ENCODE results near the gene UPK1A.

UPK1A gene

GRCh38 chr19:35719402-35720162, 53.3 kb downstream of the UPK1A start:
- Histone ChIP-seq H2AFZ (ENCODE audit: insufficient read depth, low read length, poor library complexity) (no peak overlapping the region), H2BK12ac (ENCODE audit: low read length) (no peak overlapping the region), H2BK120ac (ENCODE audit: insufficient read depth, low read length, poor library complexity) (no peak overlapping the region), H3K79me2 (ENCODE audit: control insufficient read depth, insufficient read depth, low read length, poor library complexity) (peaks cover 10% of the 10 kb centered on the region), H3K4me2 (ENCODE audit: low read length) (peak overlapping the region; percentile 90), H4K91ac (ENCODE audit: low read depth, low read length) (no peak overlapping the region), H2BK5ac (ENCODE audit: low read depth, low read length, poor library complexity) (no peak overlapping the region), H3K23ac (ENCODE audit: low read length) (no peak overlapping the region), H4K8ac (ENCODE audit: low read depth, low read length) (no peak overlapping the region), H2AK5ac (ENCODE audit: low read length) (no peak overlapping the region), H3K4me3 (ENCODE audit: low read depth, low read length) (no peak overlapping the region), H3K4ac (ENCODE audit: low read depth, low read length) (peak overlapping the region; percentile 13), H3K18ac (ENCODE audit: low read length) (no peak overlapping the region), H3K4me1 (ENCODE audit: control insufficient read depth in 1 of 2, insufficient read depth in 2 of 2, low read length in 2 of 2) (peaks cover 10 to 15% of the 10 kb centered on the region in 2 experiments), H3K27me3 (ENCODE audit: insufficient read depth, low read length) (no peaks in the 10 kb centered on the region), H3K9me3 (ENCODE audit: insufficient read depth, low read depth, low read length) (no peaks in the 10 kb centered on the region), H3K36me3 (ENCODE audit: control insufficient read depth in 1 of 2, insufficient read depth in 2 of 2, low read length in 2 of 2) (peaks cover 47% of the 10 kb centered on the region in 2 experiments), H4K12ac (ENCODE audit: low read depth, low read length) (no peak overlapping the region), H3K27ac (ENCODE audit: low read depth, low read length) (no peak overlapping the region), H3K79me1 (ENCODE audit: low read length) (peaks cover 6% of the 10 kb centered on the region), H3K9ac (ENCODE audit: low read length) (no peak overlapping the region), H3K14ac (ENCODE audit: low read length) (no peak overlapping the region)
- no CpG with 5 or more reads among the region's 32 CpGs for WGBS (ENCODE audit: extremely low coverage, insufficient coverage, insufficient read length)
- DNase-seq: no peak

- Histone ChIP-seq H2BK120ac (ENCODE audit: insufficient read depth, low read length, poor library complexity) (no peak overlapping the region), H3K4me1 (ENCODE audit: control insufficient read depth in 1 of 2, insufficient read depth in 2 of 2, low read length in 2 of 2) (peaks cover 10 to 15% of the 10 kb centered on the region in 2 experiments), H3K14ac (ENCODE audit: low read length) (no peak overlapping the region)
These were observed 53.8 kb downstream of the UPK1A start for GRCh38 chr19:35720163-35720524.

DNA sequence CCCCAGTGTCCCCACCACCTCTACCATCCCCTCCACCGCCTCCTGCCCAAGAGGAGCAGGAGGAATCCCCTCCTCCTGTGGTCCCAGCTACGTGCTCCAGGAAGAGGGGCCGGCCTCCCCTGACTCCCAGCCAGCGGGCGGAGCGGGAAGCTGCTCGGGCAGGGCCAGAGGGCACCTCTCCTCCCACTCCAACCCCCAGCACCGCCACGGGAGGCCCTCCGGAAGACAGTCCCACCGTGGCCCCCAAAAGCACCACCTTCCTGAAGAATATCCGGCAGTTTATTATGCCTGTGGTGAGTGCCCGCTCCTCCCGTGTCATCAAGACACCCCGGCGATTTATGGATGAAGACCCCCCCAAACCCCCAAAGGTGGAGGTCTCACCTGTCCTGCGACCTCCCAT, 54.3 kb downstream of the UPK1A start:
- WGBS (ENCODE audit: extremely low coverage, insufficient coverage, insufficient read length): no CpG with 5 or more reads among the region's 17 CpGs
- Histone ChIP-seq H2AK5ac (ENCODE audit: low read length) (no peak overlapping the region), H2BK120ac (ENCODE audit: insufficient read depth, low read length, poor library complexity) (no peak overlapping the region), H3K79me2 (ENCODE audit: control insufficient read depth, insufficient read depth, low read length, poor library complexity) (peaks cover 10% of the 10 kb centered on the region), H2AFZ (ENCODE audit: insufficient read depth, low read length, poor library complexity) (no peak overlapping the region), H4K12ac (ENCODE audit: low read depth, low read length) (no peak overlapping the region), H3K9ac (ENCODE audit: low read length) (no peak overlapping the region), H3K79me1 (ENCODE audit: low read length) (peaks cover 6% of the 10 kb centered on the region), H3K9me3 (ENCODE audit: insufficient read depth, low read depth, low read length) (no peaks in the 10 kb centered on the region), H4K91ac (ENCODE audit: low read depth, low read length) (no peak overlapping the region), H3K23ac (ENCODE audit: low read length) (no peak overlapping the region), H3K14ac (ENCODE audit: low read length) (no peak overlapping the region), H2BK5ac (ENCODE audit: low read depth, low read length, poor library complexity) (no peak overlapping the region), H3K4ac (ENCODE audit: low read depth, low read length) (no peak overlapping the region), H3K4me3 (ENCODE audit: low read depth, low read length) (no peak overlapping the region), H3K4me1 (ENCODE audit: control insufficient read depth in 1 of 2, insufficient read depth in 2 of 2, low read length in 2 of 2) (peaks cover 9 to 14% of the 10 kb centered on the region in 2 experiments), H4K8ac (ENCODE audit: low read depth, low read length) (no peak overlapping the region), H3K27me3 (ENCODE audit: insufficient read depth, low read length) (no peaks in the 10 kb centered on the region), H2BK12ac (ENCODE audit: low read length) (no peak overlapping the region), H3K27ac (ENCODE audit: low read depth, low read length) (no peak overlapping the region), H3K36me3 (ENCODE audit: control insufficient read depth in 1 of 2, insufficient read depth in 2 of 2, low read length in 2 of 2) (peaks cover 57 to 58% of the 10 kb centered on the region in 2 experiments), H3K18ac (ENCODE audit: low read length) (no peak overlapping the region), H3K4me2 (ENCODE audit: low read length) (no peak overlapping the region)
- no peak for DNase-seq

More at GRCh38 chr19:35720163-35720524, 53.8 kb downstream of the UPK1A start:
- no peak overlapping the region for H3K4me3 ChIP-seq (ENCODE audit: low read depth, low read length)
- H4K91ac ChIP-seq (ENCODE audit: low read depth, low read length): no peak overlapping the region
- no peak overlapping the region for H2BK5ac ChIP-seq (ENCODE audit: low read depth, low read length, poor library complexity)
- no peak overlapping the region for H3K27ac ChIP-seq (ENCODE audit: low read depth, low read length)
- H3K18ac ChIP-seq (ENCODE audit: low read length): no peak overlapping the region
- no peak overlapping the region for H3K23ac ChIP-seq (ENCODE audit: low read length)
- no peak overlapping the region for H3K4me2 ChIP-seq (ENCODE audit: low read length)
- H2AK5ac ChIP-seq (ENCODE audit: low read length): no peak overlapping the region
- H3K79me2 ChIP-seq (ENCODE audit: control insufficient read depth, insufficient read depth, low read length, poor library complexity): peaks cover 10% of the 10 kb centered on the region
- DNase-seq: no peak
- H3K9ac ChIP-seq (ENCODE audit: low read length): no peak overlapping the region
- no CpG with 5 or more reads among the region's 9 CpGs for WGBS (ENCODE audit: extremely low coverage, insufficient coverage, insufficient read length)
- no peak overlapping the region for H4K12ac ChIP-seq (ENCODE audit: low read depth, low read length)
- peaks cover 6% of the 10 kb centered on the region for H3K79me1 ChIP-seq (ENCODE audit: low read length)
- no peak overlapping the region for H2AFZ ChIP-seq (ENCODE audit: insufficient read depth, low read length, poor library complexity)
- no peaks in the 10 kb centered on the region for H3K27me3 ChIP-seq (ENCODE audit: insufficient read depth, low read length)
- H3K36me3 ChIP-seq (ENCODE audit: control insufficient read depth in 1 of 2, insufficient read depth in 2 of 2, low read length in 2 of 2): peaks cover 52 to 53% of the 10 kb centered on the region in 2 experiments
- H4K8ac ChIP-seq (ENCODE audit: low read depth, low read length): no peak overlapping the region
- H2BK12ac ChIP-seq (ENCODE audit: low read length): no peak overlapping the region
- H3K4ac ChIP-seq (ENCODE audit: low read depth, low read length): no peak overlapping the region
- no peaks in the 10 kb centered on the region for H3K9me3 ChIP-seq (ENCODE audit: insufficient read depth, low read depth, low read length)

GRCh38 chr19:35721374-35721773, 55.1 kb downstream of the UPK1A start:
- no peak overlapping the region for H2AK5ac ChIP-seq (ENCODE audit: low read length)

More at GRCh38 chr19:35721374-35721773, 55.1 kb downstream of the UPK1A start:
- H3K79me2 ChIP-seq (ENCODE audit: control insufficient read depth, insufficient read depth, low read length, poor library complexity): peaks cover 10% of the 10 kb centered on the region
- DNase-seq: no peak
- H3K4ac ChIP-seq (ENCODE audit: low read depth, low read length): no peak overlapping the region
- H4K8ac ChIP-seq (ENCODE audit: low read depth, low read length): no peak overlapping the region
- H3K79me1 ChIP-seq (ENCODE audit: low read length): peaks cover 3% of the 10 kb centered on the region
- H3K27ac ChIP-seq (ENCODE audit: low read depth, low read length): no peak overlapping the region
- no CpG with 5 or more reads among the region's 16 CpGs for WGBS (ENCODE audit: extremely low coverage, insufficient coverage, insufficient read length)
- no peak overlapping the region for H2BK5ac ChIP-seq (ENCODE audit: low read depth, low read length, poor library complexity)
- no peak overlapping the region for H4K12ac ChIP-seq (ENCODE audit: low read depth, low read length)
- H2BK120ac ChIP-seq (ENCODE audit: insufficient read depth, low read length, poor library complexity): no peak overlapping the region
- H3K4me2 ChIP-seq (ENCODE audit: low read length): no peak overlapping the region
- no peak overlapping the region for H2BK12ac ChIP-seq (ENCODE audit: low read length)
- no peak overlapping the region for H3K14ac ChIP-seq (ENCODE audit: low read length)
- H3K4me3 ChIP-seq (ENCODE audit: low read depth, low read length): no peak overlapping the region
- H3K23ac ChIP-seq (ENCODE audit: low read length): no peak overlapping the region
- no peaks in the 10 kb centered on the region for H3K27me3 ChIP-seq (ENCODE audit: insufficient read depth, low read length)
- no peaks in the 10 kb centered on the region for H3K9me3 ChIP-seq (ENCODE audit: insufficient read depth, low read depth, low read length)
- H3K4me1 ChIP-seq (ENCODE audit: control insufficient read depth in 1 of 2, insufficient read depth in 2 of 2, low read length in 2 of 2): peaks cover 2 to 7% of the 10 kb centered on the region in 2 experiments
- H4K91ac ChIP-seq (ENCODE audit: low read depth, low read length): no peak overlapping the region
- H3K18ac ChIP-seq (ENCODE audit: low read length): no peak overlapping the region
- no peak overlapping the region for H3K9ac ChIP-seq (ENCODE audit: low read length)
- H2AFZ ChIP-seq (ENCODE audit: insufficient read depth, low read length, poor library complexity): no peak overlapping the region
- peaks cover 64% of the 10 kb centered on the region in 2 experiments for H3K36me3 ChIP-seq (ENCODE audit: control insufficient read depth in 1 of 2, insufficient read depth in 2 of 2, low read length in 2 of 2)

Measured in trophoblast cell (in vitro differentiated cells and primary cell).